HUDEP-2 (cell line): ENCODE results near the gene PTP4A2.
"Not testable (repeated sequence)": the region's sequence is repeated elsewhere in the genome, so short reads cannot be mapped to it uniquely, and the experiment has no call there.

ENCODE experiments used
- DNase-seq, 76 experiments: peaks; one replicate each; lab custom pipeline; 2025; ENCODE audit not compliant: unreplicated experiment in 76 of 76; lab: John Stamatoyannopoulos, UW

Gene PTP4A2

DNA sequence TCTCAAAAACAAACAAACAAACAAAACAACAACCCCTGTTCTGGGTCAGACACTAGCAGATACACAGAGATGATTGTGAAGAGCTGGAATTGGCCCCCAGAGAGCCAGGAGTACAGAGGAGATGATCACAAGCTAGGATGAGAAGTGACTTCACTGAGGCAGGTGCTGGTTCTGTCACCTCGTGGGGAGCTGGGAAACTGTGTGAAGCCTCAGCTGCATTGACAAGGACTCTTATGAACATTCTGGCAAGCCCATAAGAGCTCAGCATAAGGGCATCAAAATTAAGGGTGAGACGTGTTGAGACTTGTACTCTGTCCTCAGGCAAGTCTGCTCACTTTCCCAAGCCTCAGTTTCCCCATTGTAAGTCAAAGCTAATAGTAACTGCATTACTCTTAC is 14.7 kb upstream of the PTP4A2 start:
- no peak for DNase-seq

DNA sequence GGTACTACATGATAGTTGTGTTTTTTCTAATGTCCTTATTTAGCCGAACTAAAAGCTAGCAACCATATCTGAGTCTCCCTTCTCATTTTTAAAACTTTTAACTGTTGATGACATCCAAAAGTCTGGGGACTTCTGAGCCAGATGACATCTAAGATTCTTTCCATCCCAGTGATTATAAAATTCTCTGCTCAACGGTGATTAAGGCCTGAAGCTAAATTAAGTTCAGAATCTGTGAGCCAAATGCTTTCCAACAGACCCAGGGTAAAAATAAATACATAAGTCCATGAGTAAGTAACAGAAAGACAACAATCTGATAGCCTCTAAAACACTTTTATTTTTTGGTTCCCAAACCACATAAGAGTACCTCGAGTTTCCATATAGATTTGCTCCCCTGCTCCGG is 13.1 kb upstream of the PTP4A2 start:
- no peak for DNase-seq

DNA sequence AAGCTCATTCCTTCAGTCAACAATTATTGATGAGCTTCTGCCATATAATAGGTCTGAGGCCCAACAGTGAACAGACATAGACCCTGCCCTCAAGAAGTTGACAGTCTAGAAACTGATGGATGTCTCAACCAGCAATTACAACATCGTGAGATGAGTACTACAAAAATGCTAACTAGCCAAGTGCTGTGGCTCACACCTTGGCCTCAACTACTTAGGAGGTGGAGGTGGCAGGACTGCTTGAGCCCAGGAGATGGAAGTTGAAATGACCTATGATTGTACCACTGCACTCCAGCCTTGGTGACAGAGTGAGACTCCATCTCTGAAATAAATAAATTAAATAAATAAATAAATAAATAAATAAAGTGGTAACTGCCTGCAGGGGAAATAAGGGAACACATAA is 11.7 kb upstream of the PTP4A2 start:
- no peak for DNase-seq

DNA sequence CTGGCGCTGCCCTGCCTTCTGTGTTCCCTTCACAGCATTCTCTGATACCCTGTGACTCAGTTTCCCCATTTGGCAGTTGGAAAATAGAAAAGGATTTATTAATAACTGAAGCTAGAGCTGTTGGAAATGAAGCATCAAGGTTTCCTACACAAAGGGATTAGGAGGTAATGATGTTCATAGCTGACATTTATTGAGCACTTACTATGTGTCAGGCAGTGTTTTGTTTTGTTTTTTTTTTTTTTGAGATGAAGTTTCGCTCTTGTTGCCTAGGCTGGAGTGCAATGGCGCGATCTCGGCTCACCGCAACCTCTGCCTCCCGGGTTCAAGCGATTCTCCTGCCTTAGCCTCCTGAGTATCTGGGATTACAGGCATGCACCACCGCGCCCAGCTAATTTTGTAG is 7.5 kb upstream of the PTP4A2 start:
- DNase-seq = not testable (repeated sequence)

DNA sequence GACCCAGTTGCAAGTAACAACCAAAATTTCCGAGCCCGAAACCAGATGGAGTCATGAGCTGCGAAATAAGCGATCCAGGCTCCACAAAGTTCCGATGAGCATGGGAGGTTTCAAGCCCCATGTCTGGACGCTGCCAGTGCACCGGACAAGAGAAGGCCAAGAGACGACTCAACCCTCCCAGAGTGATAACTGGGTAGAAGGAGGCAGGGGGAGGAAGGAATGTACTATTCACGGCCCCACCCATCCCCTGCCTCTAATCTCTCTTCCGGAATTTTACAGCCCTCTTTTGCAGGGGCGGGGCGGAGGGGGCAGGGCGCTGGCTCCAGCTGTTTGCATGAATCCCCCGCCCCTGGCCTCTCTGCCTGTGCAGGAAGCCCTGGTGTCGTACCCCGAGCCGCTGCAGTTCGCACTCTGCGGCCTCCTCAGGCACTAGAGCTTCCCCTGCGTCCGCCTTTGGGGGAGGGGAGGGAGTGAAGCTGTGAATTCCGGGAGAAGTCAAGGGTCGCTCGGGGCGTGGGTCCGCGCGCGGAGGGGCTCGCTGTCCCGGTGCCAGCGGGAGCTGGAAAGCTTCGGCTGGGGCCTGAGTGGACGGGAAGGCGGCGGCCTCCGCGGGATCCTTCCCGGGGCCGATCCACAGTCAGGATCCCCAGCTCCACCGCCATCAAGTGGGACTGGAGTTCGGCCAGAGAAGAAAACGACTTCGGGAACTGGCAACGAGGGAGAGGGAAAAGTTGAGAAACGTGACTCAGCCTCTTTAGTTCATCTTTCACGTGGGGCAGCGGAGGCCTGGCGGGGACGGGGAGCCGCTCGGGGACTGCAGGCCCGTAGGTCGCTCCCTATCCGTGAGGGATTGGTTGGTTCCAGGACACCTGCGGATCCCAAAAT is 6.3 kb upstream of the PTP4A2 start:
- peak in 74 of 76 experiments; percentile 49 to 97 (median 92) for DNase-seq

DNA sequence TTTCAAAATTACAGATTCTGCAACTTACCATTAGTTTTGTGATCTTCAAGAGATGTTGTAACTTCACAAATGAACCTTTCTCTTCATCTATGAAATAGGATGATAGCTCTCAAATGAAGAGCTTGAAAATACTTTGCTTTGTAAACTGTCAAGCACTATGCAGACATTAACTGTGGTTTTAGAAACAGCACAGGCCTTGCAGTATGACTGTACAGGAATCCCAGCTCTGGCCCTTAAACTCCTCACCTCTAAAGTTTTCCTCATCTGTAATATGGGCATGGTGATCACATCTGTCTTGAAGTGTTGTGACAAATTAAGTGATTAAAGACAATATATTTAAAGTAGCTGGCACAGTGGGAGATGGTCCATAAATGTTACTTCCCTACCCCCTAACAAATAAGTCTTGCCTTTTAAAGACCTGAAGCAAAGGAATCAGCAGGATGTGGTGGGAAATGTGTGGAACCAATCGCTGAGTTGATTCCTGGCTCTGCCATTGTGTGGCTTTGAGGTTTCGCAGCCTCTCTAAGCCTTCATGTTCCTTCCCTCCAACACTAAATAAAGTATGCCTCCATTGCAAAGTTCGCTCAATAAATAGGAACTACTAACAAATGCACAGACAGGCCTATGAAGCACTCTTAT is 5.5 kb upstream of the PTP4A2 start:
- peak in 1 of 76 experiments; percentile 43 for DNase-seq

DNA sequence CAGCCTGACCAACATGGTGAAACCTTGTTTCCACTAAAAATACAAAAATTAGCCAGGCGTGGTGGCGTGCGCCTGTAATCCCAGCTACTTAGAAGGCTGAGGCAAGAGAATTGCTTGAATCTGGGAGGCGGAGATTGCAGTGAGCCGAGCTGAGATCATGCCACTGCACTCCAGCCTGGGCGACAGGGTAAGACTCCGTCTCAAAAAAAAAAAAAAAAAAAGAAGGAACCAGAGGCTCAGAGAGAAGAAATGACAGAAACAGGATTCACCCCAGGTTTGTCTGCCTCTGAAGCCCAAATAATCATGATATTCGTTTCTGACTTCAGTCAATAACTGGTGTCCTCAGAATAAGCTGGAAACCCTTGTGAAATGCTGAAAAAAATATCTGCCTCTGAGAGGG is 3.9 kb upstream of the PTP4A2 start:
- not testable (repeated sequence) for DNase-seq

DNA sequence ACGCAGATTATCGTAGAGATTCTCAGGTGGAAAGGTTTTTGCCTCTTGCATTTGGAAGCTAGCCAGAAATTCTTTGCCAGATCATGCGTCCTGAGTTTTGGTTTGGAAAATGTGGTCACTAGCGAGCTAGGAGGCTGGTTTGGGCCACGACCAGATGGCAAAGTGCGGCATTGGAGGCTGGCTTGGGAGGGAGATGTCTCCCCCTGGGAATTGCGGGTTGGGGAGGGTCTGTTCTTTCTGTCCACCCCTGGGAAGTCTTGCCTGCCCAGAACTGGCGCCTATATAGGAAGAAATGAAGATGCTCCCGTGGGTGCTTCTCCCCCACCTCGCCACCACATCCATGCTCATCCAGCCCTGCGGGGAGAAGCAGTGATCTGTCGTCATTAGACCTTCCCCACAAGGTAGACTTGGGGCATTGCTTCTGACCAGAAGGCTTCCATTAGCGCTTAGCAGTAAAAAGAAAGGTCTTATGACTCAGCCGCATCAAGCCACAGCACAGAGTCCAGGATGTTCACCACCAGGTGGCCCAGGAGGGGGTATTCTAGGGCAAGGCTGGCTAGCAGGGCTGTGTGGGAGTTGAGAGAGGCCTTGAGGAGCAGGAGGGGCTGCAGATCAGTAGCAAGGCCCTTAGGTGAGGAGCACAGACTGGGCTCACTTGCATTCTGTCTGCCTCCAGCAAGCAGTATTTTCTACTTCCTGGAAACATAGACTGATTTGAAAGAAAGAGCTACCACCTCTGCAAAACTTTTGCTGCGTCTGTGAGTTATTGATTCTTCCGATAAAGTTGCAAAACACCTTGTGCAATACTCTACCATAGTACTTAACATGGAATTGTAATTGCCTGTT is 1.5 kb upstream of the PTP4A2 start:
- DNase-seq = peak in 71 of 76 experiments; percentile 26 to 84 (median 65)

DNA sequence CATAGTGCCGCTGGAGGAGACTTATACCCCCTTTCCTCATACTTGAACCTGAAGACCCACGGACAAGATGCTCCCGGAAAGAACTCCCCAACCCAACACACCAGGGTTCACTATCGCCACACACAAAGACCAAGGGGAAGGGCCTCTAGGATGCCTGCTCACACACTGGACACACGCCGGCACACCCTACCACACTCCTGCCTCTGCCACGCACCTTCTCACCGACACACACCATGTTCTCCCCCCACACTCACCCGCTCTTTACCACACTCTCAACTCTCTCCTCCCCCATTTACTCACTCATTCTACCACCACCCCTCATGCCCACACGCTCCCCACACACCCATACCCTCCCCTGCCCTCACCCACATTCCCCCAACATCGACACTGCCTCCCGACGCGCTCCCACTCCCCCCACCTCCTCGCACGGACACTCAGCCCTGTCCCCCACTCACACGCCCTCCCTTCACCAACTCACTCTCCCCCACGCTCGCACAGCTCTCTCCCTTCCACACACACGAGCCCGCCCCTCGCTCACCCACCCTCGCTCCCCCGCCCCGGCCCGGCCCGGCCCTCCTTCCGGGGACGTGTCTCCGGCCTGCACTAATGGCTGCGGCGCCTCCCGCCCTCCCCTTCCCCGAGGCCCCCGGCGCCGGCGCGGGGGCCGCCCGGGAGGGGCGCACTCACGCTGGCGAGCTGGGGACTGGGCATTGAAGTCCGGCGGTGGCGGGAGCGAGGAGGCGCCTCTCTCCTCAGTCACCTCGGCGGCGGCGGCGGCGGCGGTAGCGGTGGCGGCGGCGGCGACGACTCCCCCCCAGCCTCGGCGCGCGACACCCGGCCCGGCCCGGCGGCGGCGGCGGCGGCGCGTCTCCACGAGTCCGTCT is 626 bp downstream of the PTP4A2 start:
- peak in 47 of 76 experiments; percentile 5 to 69 (median 45) for DNase-seq

DNA sequence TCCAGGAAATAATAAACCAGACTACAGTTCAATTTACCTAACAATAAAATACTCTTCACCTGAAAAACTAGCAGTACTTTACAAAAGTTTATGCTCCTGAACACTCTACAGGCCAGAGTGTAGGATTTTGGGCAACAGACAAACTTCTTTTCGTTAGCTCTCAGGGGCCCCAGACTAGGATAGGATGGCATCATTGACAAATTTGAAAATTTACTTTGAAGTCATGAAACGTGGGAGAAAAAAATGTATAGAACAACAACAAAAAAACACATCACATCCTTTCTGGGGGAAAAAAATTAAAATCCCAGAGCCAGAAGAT is 1.2 kb downstream of the PTP4A2 start:
- DNase-seq = no peak

DNA sequence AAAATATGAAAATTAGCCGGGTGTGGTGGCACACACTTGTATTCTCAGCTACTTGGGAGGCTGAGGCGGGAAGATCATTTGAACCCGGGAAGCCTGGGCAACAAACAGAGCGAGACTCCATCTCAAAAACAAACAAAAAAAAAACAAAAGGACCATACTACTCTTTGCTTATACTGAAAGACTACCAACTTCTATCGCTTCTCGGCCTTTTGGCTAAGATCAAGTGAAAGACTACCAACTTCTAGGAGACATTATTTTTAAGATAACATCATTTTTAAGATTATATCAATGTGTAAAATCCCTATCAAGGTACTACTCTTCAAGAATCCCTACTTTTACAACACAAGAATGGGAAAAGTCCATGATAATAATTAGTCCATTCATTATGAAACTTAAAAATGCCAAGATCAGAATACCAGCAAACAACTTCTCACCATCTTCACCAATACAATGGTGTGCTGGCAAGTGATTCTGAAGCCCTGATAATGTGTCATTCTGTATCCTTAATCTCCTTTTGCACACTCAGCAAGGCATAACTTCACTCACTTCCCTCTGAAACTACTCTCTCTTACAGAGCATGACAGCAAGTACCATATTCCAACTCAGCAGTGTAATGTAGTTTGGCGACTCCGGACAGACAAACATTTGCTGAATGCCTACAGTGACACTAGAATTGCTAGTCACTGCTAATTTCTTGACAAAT is 1.7 kb downstream of the PTP4A2 start:
- peak in 6 of 76 experiments; percentile 15 to 44 (median 20) for DNase-seq

DNA sequence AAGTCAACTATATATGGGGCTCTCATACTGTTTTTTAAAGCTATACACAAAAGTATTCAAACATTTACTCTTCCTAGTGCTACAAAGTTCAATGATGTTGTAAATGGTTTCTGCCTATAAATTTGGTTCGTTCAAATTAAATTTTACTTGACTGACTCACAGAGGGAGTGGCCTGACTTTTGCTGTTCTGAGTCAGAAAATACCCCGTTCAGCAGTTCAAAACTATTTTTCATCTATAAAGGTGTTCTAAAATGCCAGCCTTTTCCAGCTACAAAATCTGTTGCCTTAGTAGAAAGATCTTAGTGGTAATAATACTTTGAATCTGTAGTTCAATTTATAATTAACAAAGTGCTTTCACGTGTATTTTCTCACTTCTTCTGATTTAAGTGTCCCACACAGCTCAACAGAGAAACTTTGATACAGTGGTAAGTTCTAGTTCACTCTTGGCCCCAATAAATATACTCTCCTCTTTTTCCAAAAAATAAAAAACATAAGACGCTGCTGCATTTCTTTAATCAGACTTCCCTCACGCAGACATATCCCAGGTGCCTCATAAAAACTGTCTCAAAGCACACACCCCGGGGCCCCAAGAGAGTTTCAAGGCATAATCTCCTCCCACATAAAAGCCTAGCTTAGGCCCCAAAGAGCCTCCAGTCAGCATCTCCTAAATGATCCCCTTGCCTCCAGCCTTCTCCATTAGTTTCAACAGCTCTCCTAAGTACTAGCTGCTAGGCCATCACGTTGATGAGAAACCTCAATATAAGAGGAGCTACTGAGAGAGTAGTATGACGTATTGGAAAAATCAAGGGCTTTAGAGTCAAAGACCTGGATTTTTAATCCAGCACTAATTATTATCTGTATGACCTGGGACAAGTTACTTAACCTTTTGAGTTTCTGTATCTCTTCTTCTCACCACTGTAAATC is 3.2 kb downstream of the PTP4A2 start:
- peak in 26 of 76 experiments; percentile 13 to 46 (median 22) for DNase-seq

DNA sequence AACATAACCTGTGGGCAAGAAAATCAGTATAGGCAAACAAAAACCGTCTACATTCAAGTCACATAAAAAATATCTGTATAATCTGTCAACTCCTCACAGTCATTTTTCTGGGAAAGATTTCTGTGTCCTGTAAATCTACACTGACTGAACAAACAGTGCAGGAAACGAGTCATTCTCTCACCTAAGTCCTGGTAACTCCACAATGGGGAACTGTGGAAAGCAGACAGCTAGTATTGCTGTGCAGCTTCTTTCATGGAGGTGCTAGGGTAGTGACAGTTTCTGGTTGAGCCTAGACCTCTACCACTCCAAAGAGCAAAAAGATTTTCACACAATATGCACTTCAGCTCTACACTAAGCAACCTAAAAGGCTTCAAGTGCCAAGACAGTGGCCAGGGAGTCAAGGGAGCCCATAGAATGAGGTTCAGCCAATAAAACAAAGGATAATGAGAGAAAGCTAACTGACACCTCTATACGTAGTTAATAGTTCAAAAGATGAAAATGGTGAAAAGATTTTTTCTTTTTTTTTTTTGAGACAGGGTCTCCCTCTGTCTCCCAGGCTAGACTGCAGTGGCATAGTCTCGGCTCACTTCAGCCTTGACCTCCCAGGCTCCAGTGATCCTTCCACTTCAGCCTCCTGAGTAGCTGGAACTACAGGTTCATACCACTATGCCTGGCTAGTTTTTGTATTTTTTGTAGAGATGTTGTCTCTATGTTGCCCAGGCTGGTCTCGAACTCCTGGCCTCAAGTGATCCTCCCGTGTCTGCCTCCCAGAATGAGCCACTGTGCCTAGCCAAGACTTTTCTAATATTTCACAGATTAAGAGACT is 5.5 kb downstream of the PTP4A2 start:
- peak in 2 of 76 experiments; percentile 11 to 14 for DNase-seq

DNA sequence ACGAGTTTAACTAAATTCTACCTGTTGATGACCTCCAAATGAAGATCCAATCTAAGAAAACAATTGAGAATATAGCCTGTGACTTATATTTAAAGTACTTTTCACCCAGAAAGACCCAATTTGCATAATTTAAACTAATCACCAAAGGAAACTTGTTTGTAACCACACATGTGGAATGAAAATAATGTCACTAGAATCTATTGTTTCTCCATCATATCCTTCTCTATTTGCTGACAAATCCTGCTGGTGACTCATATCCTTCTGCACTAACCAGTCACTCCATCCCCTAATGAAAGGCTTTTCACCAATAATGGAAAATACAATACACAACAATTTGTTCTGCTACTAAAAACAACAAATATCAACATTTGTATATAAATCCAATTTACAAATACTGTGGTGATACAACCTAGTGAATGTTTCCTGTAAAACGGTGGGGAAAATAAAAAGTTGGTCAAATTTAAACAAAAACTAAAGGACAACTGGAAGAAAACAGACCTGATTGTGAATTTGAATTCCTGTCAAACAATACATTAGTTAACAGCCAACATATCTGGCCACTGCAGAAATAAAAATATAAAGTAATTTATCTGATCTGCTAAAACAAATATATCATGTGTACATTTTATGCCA is 6.5 kb downstream of the PTP4A2 start:
- DNase-seq = peak in 1 of 76 experiments; percentile 25

DNA sequence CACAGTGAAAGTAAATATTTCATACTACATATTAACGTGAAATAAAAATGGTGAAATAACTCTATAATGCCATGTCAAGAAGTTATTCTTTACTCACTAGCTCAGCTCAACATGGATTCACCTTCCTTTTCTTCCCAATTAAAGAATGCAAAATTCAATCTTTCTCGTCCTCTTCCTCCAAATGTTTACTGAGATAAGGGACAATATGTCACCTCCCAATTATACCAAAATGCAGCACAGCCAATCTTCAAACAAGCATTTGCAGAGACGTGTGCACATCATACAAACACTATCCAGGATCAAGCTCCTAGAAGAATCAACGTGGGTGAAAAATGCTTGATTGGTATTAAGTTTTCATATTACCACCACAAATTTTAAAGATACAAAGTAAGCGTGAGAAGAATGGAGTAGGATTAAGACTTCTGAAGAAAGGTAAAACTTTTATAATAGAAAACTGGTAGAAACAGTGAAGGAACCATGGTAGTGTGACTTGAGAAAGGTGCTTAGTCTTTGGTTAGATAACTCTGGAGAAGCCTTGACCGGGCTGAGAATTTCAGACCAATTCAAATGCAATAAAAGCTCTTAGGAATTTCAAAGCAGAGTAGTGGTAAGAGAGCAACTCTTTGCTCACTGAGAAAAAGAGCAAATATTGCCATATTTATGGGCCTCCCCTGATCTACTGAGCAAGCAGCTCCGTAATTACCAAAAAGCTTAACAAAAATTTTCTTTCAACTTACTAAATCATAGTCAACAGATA is 7.2 kb downstream of the PTP4A2 start:
- DNase-seq = peak in 14 of 76 experiments; percentile 4 to 58 (median 25)

DNA sequence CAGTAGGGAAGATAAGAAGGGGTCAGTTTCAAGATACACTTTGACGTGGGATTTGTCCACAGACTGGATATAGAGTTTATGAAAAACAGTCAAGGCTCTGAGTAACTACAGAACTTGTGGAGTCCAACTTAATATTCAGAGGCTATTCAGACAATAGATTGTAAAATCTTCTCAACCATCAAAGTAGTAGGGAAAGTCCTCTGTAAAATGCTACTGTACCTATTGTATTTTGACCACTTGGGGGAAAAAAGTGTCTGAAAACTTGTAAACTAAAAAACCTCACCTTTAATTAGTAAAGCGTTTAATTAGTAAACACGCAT is 10.5 kb downstream of the PTP4A2 start:
- peak in 1 of 76 experiments; percentile 4 for DNase-seq
